HepG2 (cell line): ENCODE data around the gene BPIFB2. TPM values are rescaled to one million over a fixed set of nuclear protein-coding genes. Genes with fewer than 3 reads are reported as not detected.

Experiments
- BCL6 ChIP-seq: IDR thresholded peaks from 2 replicates; pipeline ENCODE4 v1.6.1; 2016; ENCODE audit warnings: missing genetic modification reagents, missing compliant biosample characterization
- CENPT ChIP-seq: sonication (generic); formaldehyde crosslinking; IDR thresholded peaks from 2 replicates; pipeline ENCODE4 v1.8.0; 2022; ENCODE audit warnings: low read depth, mild to moderate bottlenecking, moderate library complexity, missing genetic modification reagents
- ELF1 ChIP-seq: sonication (generic); formaldehyde crosslinking; IDR thresholded peaks from 2 replicates; pipeline ENCODE4 v1.4.0; 2020; ENCODE audit warnings: missing genetic modification reagents
- ELF3 ChIP-seq: IDR thresholded peaks from 2 replicates; pipeline ENCODE4 v1.6.1; 2016; ENCODE audit warnings: missing genetic modification reagents, missing compliant biosample characterization
- HBP1 ChIP-seq: IDR thresholded peaks from 2 replicates; pipeline ENCODE4 v1.6.1; 2016; ENCODE audit warnings: low read depth, control low read depth
- HOXA3 ChIP-seq: sonication (generic); formaldehyde crosslinking; IDR thresholded peaks from 2 replicates; pipeline ENCODE4 v1.5.0; 2020; ENCODE audit warnings: missing genetic modification reagents
- IRF1 ChIP-seq: sonication (generic); formaldehyde crosslinking; IDR thresholded peaks from 2 replicates; pipeline ENCODE4 v1.4.0; 2020; ENCODE audit warnings: low read depth, mild to moderate bottlenecking, missing genetic modification reagents
- ISL2 ChIP-seq: sonication (generic); formaldehyde crosslinking; IDR thresholded peaks from 2 replicates; pipeline ENCODE4 v1.5.0; 2020; ENCODE audit warnings: missing genetic modification reagents
- KDM1A ChIP-seq: IDR thresholded peaks from 2 replicates; pipeline ENCODE4 v1.6.1; 2016; ENCODE audit warnings: missing compliant biosample characterization
- NFE2L2 ChIP-seq: fragments of 150-350 bp; IDR thresholded peaks from 2 replicates; pipeline ENCODE4 v1.6.1; 2014; ENCODE audit warnings: low read length
- PAXIP1 ChIP-seq: sonication (generic); formaldehyde crosslinking; conservative IDR thresholded peaks from 2 replicates; pipeline ENCODE4 v1.4.0; 2020; ENCODE audit warnings: mild to moderate bottlenecking, missing genetic modification reagents, moderate library complexity
- SPEN ChIP-seq: sonication (generic); formaldehyde crosslinking; IDR thresholded peaks from 2 replicates; pipeline ENCODE4 v1.5.1; 2020; ENCODE audit warnings: low read depth, mild to moderate bottlenecking, missing genetic modification reagents
- SUZ12 ChIP-seq: fragments of 150-350 bp; IDR thresholded peaks from 2 replicates; pipeline ENCODE4 v1.6.1; 2014; ENCODE audit warnings: low read depth, low read length
- XRCC5 ChIP-seq: fragments of 200-400 bp; formaldehyde crosslinking; optimal IDR thresholded peaks from 2 replicates; pipeline ENCODE3; 2017; ENCODE audit warnings: mild to moderate bottlenecking, low read length
- ZFYVE20 ChIP-seq: sonication (generic); formaldehyde crosslinking; IDR thresholded peaks from 2 replicates; pipeline ENCODE4 v1.8.0; 2023; ENCODE audit warnings: low read depth, mild to moderate bottlenecking, moderate library complexity, missing genetic modification reagents, borderline replicate concordance
- ZNF607 ChIP-seq: sonication (generic); formaldehyde crosslinking; IDR thresholded peaks from 2 replicates; pipeline ENCODE4 v1.5.1; 2020; ENCODE audit warnings: missing genetic modification reagents, mild to moderate bottlenecking, borderline replicate concordance
- ZNF629 ChIP-seq: sonication (generic); formaldehyde crosslinking; conservative IDR thresholded peaks from 2 replicates; pipeline ENCODE4 v1.5.0; 2020; ENCODE audit warnings: missing genetic modification reagents
- ZNF670 ChIP-seq: sonication (generic); formaldehyde crosslinking; IDR thresholded peaks from 2 replicates; pipeline ENCODE4 v1.8.0; 2022; ENCODE audit warnings: mild to moderate bottlenecking, missing genetic modification reagents, borderline replicate concordance
- ZNF891 ChIP-seq: sonication (generic); formaldehyde crosslinking; IDR thresholded peaks from 2 replicates; pipeline ENCODE4 v1.5.0; 2020; ENCODE audit warnings: mild to moderate bottlenecking, missing genetic modification reagents
- polyA plus RNA-seq, 8 experiments: library from polyadenylated mRNA; depleted of rRNA in 3 of 8; stranded (reverse) in 7 of 8; unstranded in 1 of 8; fragments of >200 nt; fragmentation: Illumina TruSeq in 4 of 8; extraction: Trizol in 4 of 8; gene quantifications; 2 replicates each; pipeline versions ENCODE4 v1.2.1 to v1.2.3, GENCODE V29; 2011 to 2016; ENCODE audit warnings: low read depth in 4 of 8, missing spikeins in 1 of 8, mixed read lengths in 1 of 8; ENCODE audit not compliant: insufficient read depth in 1 of 8
- total RNA-seq, 5 experiments: library from RNA; depleted of rRNA; stranded (reverse); fragments of >200 nt; fragmentation: Illumina TruSeq; extraction: Trizol; gene quantifications; 2 replicates each; pipeline ENCODE4 v1.2.3, GENCODE V29; 2016; ENCODE audit warnings: low read depth in 1 of 5
- TF ChIP-seq, protein P1 (sequence below), 2 experiments: sonication (generic) in 1 of 2; formaldehyde crosslinking in 1 of 2; IDR thresholded peaks; 2 replicates each; pipeline versions ENCODE4 v1.4.0 to v1.6.1; 2016 to 2020; ENCODE audit warnings: borderline replicate concordance in 1 of 2, low read depth in 1 of 2, mild to moderate bottlenecking in 1 of 2, missing genetic modification reagents in 1 of 2

Gene BPIFB2
- total and polyA plus RNA-seq, 2 of the 13 experiments (the other 11 are each of a cell fraction or from before 2014, with no cell fraction given), result 54.5 to 902 TPM

DNA sequence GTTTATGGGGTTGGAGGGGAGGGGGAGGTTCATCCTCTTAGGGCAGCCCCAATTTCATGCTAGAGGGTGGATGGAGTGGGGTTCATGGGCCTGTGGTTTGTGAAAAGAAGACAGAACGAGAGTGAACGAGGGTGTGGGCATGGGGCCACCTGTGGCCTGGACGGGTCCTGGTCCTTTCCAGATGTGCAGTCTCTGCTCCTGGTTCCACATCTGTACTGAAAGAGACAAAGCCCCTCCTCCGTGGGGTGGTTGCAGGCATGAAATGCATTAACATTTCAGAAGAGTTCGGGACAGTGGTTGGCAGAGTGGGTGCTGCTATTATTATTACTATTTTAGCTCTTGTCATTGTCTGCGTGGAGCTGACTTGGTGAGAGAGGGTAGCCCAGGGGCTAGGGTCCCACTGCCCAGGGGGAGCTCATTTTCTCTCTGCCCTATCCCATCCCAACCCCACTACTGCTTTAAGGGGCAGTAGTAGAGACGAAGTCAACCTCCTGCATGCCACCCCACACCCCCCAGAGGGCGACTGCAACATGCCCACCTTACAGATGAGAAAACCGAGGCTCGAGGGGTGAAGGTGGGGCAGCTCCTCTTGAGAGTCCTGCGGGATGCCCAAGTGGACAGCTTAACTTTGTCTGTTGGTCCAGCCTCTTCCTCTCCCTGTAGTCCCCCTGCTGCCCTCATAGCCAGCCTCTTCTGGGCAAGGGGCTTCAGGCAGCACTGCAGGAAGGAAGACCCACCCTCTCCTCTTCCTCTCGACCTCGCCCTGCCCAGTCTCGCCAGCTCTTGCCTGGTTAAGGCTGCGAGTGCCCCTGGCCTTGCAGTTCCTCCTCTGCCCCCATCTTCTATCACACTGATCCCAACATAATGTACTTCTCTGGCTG is 8.4 kb downstream of the BPIFB2 start (continued):
- no peak for TF ChIP-seq HBP1 (CRISPR knock-in tag)
- TF ChIP-seq ZNF607, result no peak
- no peak for TF ChIP-seq SUZ12
- no peak for TF ChIP-seq ZFYVE20 (CRISPR knock-in tag)
- TF ChIP-seq, protein P1, sequence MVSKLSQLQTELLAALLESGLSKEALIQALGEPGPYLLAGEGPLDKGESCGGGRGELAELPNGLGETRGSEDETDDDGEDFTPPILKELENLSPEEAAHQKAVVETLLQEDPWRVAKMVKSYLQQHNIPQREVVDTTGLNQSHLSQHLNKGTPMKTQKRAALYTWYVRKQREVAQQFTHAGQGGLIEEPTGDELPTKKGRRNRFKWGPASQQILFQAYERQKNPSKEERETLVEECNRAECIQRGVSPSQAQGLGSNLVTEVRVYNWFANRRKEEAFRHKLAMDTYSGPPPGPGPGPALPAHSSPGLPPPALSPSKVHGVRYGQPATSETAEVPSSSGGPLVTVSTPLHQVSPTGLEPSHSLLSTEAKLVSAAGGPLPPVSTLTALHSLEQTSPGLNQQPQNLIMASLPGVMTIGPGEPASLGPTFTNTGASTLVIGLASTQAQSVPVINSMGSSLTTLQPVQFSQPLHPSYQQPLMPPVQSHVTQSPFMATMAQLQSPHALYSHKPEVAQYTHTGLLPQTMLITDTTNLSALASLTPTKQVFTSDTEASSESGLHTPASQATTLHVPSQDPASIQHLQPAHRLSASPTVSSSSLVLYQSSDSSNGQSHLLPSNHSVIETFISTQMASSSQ (IDR thresholded peaks at IDR 0.05; ENCODE audit: low read depth), result no peak
- TF ChIP-seq, protein P1 (CRISPR knock-in tag; IDR thresholded peaks at IDR 0.05; ENCODE audit: borderline replicate concordance), result no peak
- no peak for TF ChIP-seq ELF3 (CRISPR knock-in tag)
- no peak for TF ChIP-seq BCL6
- TF ChIP-seq ZNF629 (CRISPR knock-in tag), result peak; percentile 97
- no peak for TF ChIP-seq ISL2 (CRISPR knock-in tag)
- no peak for TF ChIP-seq KDM1A (CRISPR knock-in tag)
- TF ChIP-seq ZNF891 (CRISPR knock-in tag), result no peak
- no peak for TF ChIP-seq HOXA3 (CRISPR knock-in tag)
- TF ChIP-seq IRF1, result no peak
- TF ChIP-seq XRCC5, result peak; percentile 15
- no peak for TF ChIP-seq PAXIP1 (CRISPR knock-in tag)
- TF ChIP-seq SPEN, result no peak
- no peak for TF ChIP-seq ELF1 (CRISPR knock-in tag)
- no peak for TF ChIP-seq NFE2L2
- TF ChIP-seq CENPT (CRISPR knock-in tag), result no peak
- no peak for TF ChIP-seq ZNF670 (CRISPR knock-in tag)
